Measurements from ENCODE around the gene NTMT2.

Gene NTMT2

DNA sequence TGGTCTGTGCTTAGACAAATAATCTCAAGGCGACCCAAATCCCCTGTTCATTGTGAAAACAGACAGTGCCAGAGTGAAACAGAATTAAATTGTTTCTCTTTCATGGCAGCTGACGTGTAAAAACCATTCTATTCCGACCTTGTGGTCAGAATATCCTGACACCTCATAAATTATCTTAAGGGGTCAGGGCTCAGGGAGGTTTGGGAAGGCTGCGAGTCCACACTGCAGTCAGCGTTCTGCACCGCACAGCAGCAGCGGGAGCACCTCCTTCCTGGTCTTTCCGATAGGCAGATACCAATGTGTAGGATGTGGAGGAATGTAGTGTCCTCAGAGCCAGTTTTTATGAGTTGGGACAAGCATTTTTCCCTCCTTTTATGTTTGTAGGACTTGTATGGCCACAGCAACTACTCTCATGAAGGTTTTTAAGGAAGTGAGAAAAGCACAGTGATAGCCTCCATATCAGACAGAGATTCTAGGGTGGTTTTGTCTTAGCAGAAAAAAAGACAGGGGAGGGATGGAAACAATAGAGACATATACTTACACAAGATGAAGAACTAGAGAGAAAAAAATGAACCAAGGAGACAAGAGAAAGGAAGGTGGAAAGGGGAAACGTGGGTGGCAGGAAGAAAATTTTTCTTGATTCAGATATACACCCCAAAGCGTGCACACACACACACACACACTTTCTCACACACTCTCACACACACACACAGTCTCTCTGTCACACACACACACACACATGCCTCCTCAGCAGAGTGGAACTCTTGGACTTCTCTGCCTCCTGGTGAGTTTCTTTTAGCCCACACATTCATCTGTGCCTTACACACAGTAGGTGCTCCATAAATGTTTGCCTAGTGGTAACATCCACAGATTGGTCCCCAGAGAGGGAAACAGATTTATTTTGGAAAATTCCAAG, 68.6 kb downstream of the NTMT2 start:
- CTCF ChIA-PET = interaction anchor here (0.5 kb wide), 1 partner anchor 71 kb away, joined by 3 read pairs; no protein-coding TSS in a partner anchor
- no peak overlapping the region for H3K4me3 ChIP-seq (ENCODE audit: low read depth, low read length)

DNA sequence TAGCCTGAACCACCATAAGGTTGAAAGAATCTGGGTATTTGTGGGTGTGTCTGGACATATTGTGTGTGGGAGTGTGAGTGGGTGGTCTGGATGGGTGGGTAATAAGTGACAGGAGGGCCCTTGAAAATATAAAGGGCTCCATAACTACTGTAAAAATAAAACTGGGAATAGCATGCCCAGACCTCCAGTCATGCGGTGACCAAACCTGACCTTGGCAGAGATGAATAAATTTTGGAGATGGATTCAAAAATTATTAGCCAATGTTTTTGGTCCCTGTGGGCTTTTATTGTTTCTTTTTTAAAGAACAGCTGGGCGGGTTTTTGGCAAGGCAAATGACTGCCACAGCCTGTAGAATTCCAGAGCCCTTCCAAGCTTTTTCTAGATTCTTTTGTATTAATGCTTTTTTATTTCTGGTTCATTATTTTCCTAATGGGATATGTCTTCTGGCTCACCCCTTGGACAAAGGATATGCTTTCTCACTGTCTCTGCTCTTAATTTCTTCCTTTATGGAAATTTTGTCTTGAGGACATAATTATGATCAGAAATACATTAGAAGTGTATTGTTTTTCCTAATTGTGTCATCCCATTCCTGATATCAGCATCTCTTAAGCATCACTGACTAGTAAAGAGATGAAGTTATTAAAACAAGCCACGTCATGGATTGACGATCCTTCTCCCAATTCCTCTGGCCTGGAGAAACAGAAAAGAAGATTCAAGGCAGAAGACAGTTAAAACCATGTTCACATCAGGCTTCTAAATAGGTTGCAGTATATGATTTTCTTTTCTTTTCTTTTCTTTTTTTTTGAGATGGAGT, 69.5 kb downstream of the NTMT2 start:
- TF ChIP-seq ZNF2 (tag by site-specific recombination; IDR thresholded peaks at IDR 0.05) (no peak), ZNF335 (tag by site-specific recombination; conservative IDR thresholded peaks at IDR 0.05) (no peak), ZNF555 (tag by site-specific recombination; conservative IDR thresholded peaks at IDR 0.05) (no peak), ZFHX2 (tag by site-specific recombination; conservative IDR thresholded peaks at IDR 0.05) (peak; percentile 57; the same call in 1 of the 2 replicates), ZNF747 (tag by site-specific recombination; IDR thresholded peaks at IDR 0.05) (no peak), ZBTB17 (tag by site-specific recombination; IDR thresholded peaks at IDR 0.05) (no peak), ZNF211 (tag by site-specific recombination; IDR thresholded peaks at IDR 0.05; ENCODE audit: low read depth) (no peak), SALL2 (tag by site-specific recombination; IDR thresholded peaks at IDR 0.05; ENCODE audit: borderline replicate concordance) (no peak), KLF9 (tag by site-specific recombination; IDR thresholded peaks at IDR 0.05; ENCODE audit: low read depth) (no peak), ZNF350 (tag by site-specific recombination; IDR thresholded peaks at IDR 0.05) (no peak), WT1 (tag by site-specific recombination; IDR thresholded peaks at IDR 0.05) (no peak), ZNF571 (tag by site-specific recombination; IDR thresholded peaks at IDR 0.05) (no peak), ZNF791 (tag by site-specific recombination; IDR thresholded peaks at IDR 0.05) (no peak), EGR2 (tag by site-specific recombination; IDR thresholded peaks at IDR 0.05; ENCODE audit: low read depth) (peak; percentile 55; the same call in 1 of the 2 replicates), ZNF221 (tag by site-specific recombination; IDR thresholded peaks at IDR 0.05; ENCODE audit: borderline replicate concordance) (no peak)
- TF ChIP-seq, protein P1, sequence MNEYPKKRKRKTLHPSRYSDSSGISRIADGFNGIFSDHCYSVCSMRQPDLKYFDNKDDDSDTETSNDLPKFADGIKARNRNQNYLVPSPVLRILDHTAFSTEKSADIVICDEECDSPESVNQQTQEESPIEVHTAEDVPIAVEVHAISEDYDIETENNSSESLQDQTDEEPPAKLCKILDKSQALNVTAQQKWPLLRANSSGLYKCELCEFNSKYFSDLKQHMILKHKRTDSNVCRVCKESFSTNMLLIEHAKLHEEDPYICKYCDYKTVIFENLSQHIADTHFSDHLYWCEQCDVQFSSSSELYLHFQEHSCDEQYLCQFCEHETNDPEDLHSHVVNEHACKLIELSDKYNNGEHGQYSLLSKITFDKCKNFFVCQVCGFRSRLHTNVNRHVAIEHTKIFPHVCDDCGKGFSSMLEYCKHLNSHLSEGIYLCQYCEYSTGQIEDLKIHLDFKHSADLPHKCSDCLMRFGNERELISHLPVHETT (tag by site-specific recombination; IDR thresholded peaks at IDR 0.05) = no peak
- POLR2A ChIA-PET = interaction anchor here (0.6 kb wide), 1 partner anchor 318 kb away, joined by 5 read pairs; no protein-coding TSS in a partner anchor

More for the DNA sequence above, 68.6 kb downstream of the NTMT2 start:
- no peaks in the 10 kb centered on the region for H3K36me3 ChIP-seq (ENCODE audit: control insufficient read depth in 2 of 2, insufficient read depth in 1 of 2, low read length in 2 of 2)
- TF ChIP-seq, protein P2, sequence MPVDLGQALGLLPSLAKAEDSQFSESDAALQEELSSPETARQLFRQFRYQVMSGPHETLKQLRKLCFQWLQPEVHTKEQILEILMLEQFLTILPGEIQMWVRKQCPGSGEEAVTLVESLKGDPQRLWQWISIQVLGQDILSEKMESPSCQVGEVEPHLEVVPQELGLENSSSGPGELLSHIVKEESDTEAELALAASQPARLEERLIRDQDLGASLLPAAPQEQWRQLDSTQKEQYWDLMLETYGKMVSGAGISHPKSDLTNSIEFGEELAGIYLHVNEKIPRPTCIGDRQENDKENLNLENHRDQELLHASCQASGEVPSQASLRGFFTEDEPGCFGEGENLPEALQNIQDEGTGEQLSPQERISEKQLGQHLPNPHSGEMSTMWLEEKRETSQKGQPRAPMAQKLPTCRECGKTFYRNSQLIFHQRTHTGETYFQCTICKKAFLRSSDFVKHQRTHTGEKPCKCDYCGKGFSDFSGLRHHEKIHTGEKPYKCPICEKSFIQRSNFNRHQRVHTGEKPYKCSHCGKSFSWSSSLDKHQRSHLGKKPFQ (tag by site-specific recombination; IDR thresholded peaks at IDR 0.05) = no peak
- TF ChIP-seq ZSCAN4 (tag by site-specific recombination; IDR thresholded peaks at IDR 0.05) = 0 out of 2 replicates have a peak, but pooled peaks have one; percentile 40
- no peaks in the 10 kb centered on the region for H3K4me1 ChIP-seq (ENCODE audit: control insufficient read depth, insufficient read depth, low read length)
- POLR2A ChIA-PET = no interaction called here
- no peaks in the 10 kb centered on the region for H3K9me3 ChIP-seq (ENCODE audit: control insufficient read depth, insufficient read depth, low read depth, low read length)
- H3K27ac ChIP-seq (ENCODE audit: extremely low read depth, low read depth, low read length) = no peak overlapping the region

More for the DNA sequence above, 69.5 kb downstream of the NTMT2 start:
- Histone ChIP-seq H3K9me3 (ENCODE audit: control insufficient read depth, insufficient read depth, low read depth, low read length) (no peaks in the 10 kb centered on the region), H3K4me1 (ENCODE audit: control insufficient read depth, insufficient read depth, low read length) (no peaks in the 10 kb centered on the region), H3K36me3 (ENCODE audit: control insufficient read depth in 2 of 2, insufficient read depth in 1 of 2, low read length in 2 of 2) (no peaks in the 10 kb centered on the region), H3K4me3 (ENCODE audit: low read depth, low read length) (no peak overlapping the region), H3K27ac (ENCODE audit: extremely low read depth, low read depth, low read length) (no peak overlapping the region)
- CTCF ChIA-PET = interaction anchor here (0.5 kb wide), 1 partner anchor 72 kb away, joined by 3 read pairs; no protein-coding TSS in a partner anchor
